ENCODE measurements around the gene STAB1. TPM values are rescaled to one million over a fixed set of nuclear protein-coding genes. Genes with fewer than 3 reads are reported as not detected.

Gene STAB1
- total RNA-seq, 1 donor from 2014 or later, result 21.2 TPM

Other genes starting within 250 kb of the STAB1 start
- gene PPM1M, start 249.6 kb upstream of the STAB1 start, total RNA-seq, result 9.5 TPM
- gene WDR82, start 216.7 kb upstream of the STAB1 start, total RNA-seq, result 52.2 TPM
- gene GLYCTK, start 207.5 kb upstream of the STAB1 start, total RNA-seq, result 7.2 TPM
- 1.6 TPM for gene DNAH1, start 179.0 kb upstream of the STAB1 start, total RNA-seq
- 43.9 TPM for gene BAP1, start 85.3 kb upstream of the STAB1 start, total RNA-seq
- 6.0 TPM for gene PHF7, start 84.7 kb upstream of the STAB1 start, total RNA-seq
- 2.7 TPM for gene SEMA3G, start 50.2 kb upstream of the STAB1 start, total RNA-seq
- 0.88 TPM for gene TNNC1, start 41.3 kb upstream of the STAB1 start, total RNA-seq
- gene NISCH, start 39.7 kb upstream of the STAB1 start, total RNA-seq, result 38.0 TPM
- gene NT5DC2, start 38.5 kb downstream of the STAB1 start, total RNA-seq, result 55.0 TPM
- gene UQCC5, start 41.3 kb downstream of the STAB1 start, total RNA-seq, result 17.6 TPM
- 41.6 TPM for gene PBRM1, start 190.6 kb downstream of the STAB1 start, total RNA-seq
- gene GNL3, start 190.7 kb downstream of the STAB1 start, total RNA-seq, result 76.4 TPM
- 16.7 TPM for gene GLT8D1, start 210.5 kb downstream of the STAB1 start, total RNA-seq
- 70.6 TPM for gene SPCS1, start 210.8 kb downstream of the STAB1 start, total RNA-seq